ENCODE results near the gene WDR55. TPM values are rescaled to one million over a fixed set of nuclear protein-coding genes. Genes with fewer than 3 reads are reported as not detected.

WDR55 gene
- total and polyA plus RNA-seq, 2 of the 13 experiments (the other 11 are each of a cell fraction or from before 2014, with no cell fraction given), result 17.7 to 18.2 TPM

DNA sequence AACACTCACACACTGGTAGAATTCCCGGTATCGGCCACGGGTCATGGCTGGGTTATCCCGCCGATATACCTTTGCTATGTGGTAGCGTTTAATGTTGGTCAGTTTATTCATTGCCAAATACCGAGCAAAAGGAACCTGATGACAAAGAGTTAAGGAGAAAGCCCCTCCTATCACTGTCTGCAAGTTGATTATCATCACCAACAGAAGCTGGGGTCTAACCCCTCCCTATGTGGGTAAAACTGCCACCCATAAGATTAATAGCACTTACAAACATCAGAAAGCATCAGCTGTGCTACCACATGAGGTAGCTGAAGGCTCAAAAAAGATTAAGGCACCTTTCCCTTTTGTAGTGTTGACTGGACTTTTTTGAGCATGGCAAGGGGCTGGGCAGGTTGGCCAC, 14.3 kb downstream of the WDR55 start (continued):
- TF ChIP-seq POLR2AphosphoS5 (IDR thresholded peaks at IDR 0.05; ENCODE audit: low read depth, low read length) (no peak), KMT2B (CRISPR knock-in tag; IDR thresholded peaks at IDR 0.05) (no peak), KLF11 (CRISPR knock-in tag; IDR thresholded peaks at IDR 0.05) (no peak), ONECUT2 (CRISPR knock-in tag; IDR thresholded peaks at IDR 0.05) (no peak), ZNF891 (CRISPR knock-in tag; IDR thresholded peaks at IDR 0.05) (no peak)
- TF ChIP-seq, protein P1, sequence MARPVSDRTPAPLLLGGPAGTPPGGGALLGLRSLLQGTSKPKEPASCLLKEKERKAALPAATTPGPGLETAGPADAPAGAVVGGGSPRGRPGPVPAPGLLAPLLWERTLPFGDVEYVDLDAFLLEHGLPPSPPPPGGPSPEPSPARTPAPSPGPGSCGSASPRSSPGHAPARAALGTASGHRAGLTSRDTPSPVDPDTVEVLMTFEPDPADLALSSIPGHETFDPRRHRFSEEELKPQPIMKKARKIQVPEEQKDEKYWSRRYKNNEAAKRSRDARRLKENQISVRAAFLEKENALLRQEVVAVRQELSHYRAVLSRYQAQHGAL (CRISPR knock-in tag; IDR thresholded peaks at IDR 0.05; ENCODE audit: not compliant biosample characterization), result no peak

DNA sequence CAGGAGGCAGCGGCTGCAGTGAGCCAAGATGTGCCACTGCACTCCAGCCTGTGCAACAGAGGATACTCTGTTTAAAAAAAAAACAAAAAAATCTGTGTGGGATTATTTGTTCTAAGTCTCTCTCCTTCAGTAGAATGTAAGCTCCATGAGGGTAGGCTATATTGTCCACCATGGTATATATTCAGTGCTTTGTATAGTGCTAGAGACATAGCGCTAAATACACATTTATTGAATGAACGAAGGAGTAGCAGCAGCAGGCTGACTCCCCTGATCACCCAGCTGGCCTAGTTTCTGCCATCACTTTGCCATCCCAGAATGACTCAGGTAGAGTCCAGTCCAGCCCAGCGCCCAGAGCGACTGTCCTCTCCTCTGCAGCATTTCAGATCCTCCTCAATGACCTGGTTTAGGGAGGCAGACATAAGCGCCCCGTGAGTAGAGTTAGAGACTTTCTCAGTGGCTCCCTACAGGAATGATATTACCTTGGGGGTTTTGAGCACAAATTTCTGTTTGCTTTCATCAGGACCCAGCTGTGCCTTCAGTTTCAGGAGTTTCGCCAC, 25.8 kb downstream of the WDR55 start:
- no peak for DNase-seq (ENCODE audit: low spot score)
- in situ Hi-C loops (cut with HindIII; ENCODE audit: extremely low pct_ligation_motif_present, low pct_unique_long_range_greater_than_20kb), result no loop called here
- CTCF ChIA-PET (ENCODE audit: low intra/inter-chr PET ratio, low total read pairs), result no interaction called here
- TF ChIP-seq CENPX (CRISPR knock-in tag; IDR thresholded peaks at IDR 0.05) (no peak), MAZ (IDR thresholded peaks at IDR 0.05; ENCODE audit: borderline replicate concordance, low read depth, low read length) (no peak), MAZ (CRISPR knock-in tag; IDR thresholded peaks at IDR 0.05; ENCODE audit: low read depth) (0 out of 2 replicates have a peak, but pooled peaks have one; percentile 0), TGIF2 (CRISPR knock-in tag; IDR thresholded peaks at IDR 0.05) (no peak), ZNF749 (CRISPR knock-in tag; IDR thresholded peaks at IDR 0.05; ENCODE audit: borderline replicate concordance) (no peak), ZNF17 (CRISPR knock-in tag; IDR thresholded peaks at IDR 0.05) (no peak), ZNF780A (CRISPR knock-in tag; IDR thresholded peaks at IDR 0.05) (no peak), NFKBIZ (CRISPR knock-in tag; IDR thresholded peaks at IDR 0.05) (0 out of 2 replicates have a peak, but pooled peaks have one; percentile 4), ZNF333 (CRISPR knock-in tag; IDR thresholded peaks at IDR 0.05; ENCODE audit: borderline replicate concordance) (0 out of 2 replicates have a peak, but pooled peaks have one; percentile 5)
- TF ChIP-seq, protein P2, sequence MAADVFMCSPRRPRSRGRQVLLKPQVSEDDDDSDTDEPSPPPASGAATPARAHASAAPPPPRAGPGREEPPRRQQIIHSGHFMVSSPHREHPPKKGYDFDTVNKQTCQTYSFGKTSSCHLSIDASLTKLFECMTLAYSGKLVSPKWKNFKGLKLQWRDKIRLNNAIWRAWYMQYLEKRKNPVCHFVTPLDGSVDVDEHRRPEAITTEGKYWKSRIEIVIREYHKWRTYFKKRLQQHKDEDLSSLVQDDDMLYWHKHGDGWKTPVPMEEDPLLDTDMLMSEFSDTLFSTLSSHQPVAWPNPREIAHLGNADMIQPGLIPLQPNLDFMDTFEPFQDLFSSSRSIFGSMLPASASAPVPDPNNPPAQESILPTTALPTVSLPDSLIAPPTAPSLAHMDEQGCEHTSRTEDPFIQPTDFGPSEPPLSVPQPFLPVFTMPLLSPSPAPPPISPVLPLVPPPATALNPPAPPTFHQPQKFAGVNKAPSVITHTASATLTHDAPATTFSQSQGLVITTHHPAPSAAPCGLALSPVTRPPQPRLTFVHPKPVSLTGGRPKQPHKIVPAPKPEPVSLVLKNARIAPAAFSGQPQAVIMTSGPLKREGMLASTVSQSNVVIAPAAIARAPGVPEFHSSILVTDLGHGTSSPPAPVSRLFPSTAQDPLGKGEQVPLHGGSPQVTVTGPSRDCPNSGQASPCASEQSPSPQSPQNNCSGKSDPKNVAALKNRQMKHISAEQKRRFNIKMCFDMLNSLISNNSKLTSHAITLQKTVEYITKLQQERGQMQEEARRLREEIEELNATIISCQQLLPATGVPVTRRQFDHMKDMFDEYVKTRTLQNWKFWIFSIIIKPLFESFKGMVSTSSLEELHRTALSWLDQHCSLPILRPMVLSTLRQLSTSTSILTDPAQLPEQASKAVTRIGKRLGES (CRISPR knock-in tag; IDR thresholded peaks at IDR 0.05; ENCODE audit: borderline replicate concordance), result no peak
- TF ChIP-seq, protein P3, sequence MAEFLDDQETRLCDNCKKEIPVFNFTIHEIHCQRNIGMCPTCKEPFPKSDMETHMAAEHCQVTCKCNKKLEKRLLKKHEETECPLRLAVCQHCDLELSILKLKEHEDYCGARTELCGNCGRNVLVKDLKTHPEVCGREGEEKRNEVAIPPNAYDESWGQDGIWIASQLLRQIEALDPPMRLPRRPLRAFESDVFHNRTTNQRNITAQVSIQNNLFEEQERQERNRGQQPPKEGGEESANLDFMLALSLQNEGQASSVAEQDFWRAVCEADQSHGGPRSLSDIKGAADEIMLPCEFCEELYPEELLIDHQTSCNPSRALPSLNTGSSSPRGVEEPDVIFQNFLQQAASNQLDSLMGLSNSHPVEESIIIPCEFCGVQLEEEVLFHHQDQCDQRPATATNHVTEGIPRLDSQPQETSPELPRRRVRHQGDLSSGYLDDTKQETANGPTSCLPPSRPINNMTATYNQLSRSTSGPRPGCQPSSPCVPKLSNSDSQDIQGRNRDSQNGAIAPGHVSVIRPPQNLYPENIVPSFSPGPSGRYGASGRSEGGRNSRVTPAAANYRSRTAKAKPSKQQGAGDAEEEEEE (CRISPR knock-in tag; IDR thresholded peaks at IDR 0.05; ENCODE audit: borderline replicate concordance), result no peak
- TF ChIP-seq, protein P4, sequence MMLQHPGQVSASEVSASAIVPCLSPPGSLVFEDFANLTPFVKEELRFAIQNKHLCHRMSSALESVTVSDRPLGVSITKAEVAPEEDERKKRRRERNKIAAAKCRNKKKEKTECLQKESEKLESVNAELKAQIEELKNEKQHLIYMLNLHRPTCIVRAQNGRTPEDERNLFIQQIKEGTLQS (CRISPR knock-in tag; IDR thresholded peaks at IDR 0.05), result no peak

More for the DNA sequence above, 25.8 kb downstream of the WDR55 start:
- Histone ChIP-seq H3K27ac (ENCODE audit: extremely low read length, insufficient read depth, low read length) (peak overlapping the region; percentile 84), H3K36me3 (replicated peaks in 1 of 2; ENCODE audit: control insufficient read depth in 1 of 2, insufficient read depth in 2 of 2, low read length in 2 of 2) (peaks cover 6 to 26% of the 10 kb centered on the region in 2 experiments), H3K4me1 (ENCODE audit: insufficient read depth, low read length) (peaks cover 28% of the 10 kb centered on the region), H2AFZ (ENCODE audit: low read length) (peak overlapping the region; percentile 59), H3K4me2 (ENCODE audit: low read depth, low read length) (peak overlapping the region; percentile 89), H3K4me3 (replicated peaks in 1 of 3; ENCODE audit: insufficient read depth in 1 of 3, low read depth in 2 of 3, low read length in 3 of 3) (peak overlapping the region; percentile 82 to 98 (median 87)), H3K9me3 (ENCODE audit: low read length) (no peaks in the 10 kb centered on the region), H3K27me3 (ENCODE audit: control insufficient read depth in 1 of 2, insufficient read depth in 2 of 2, low read length in 2 of 2) (no peaks in the 10 kb centered on the region; a peak in 1 of 5 replicates), H3K79me2 (ENCODE audit: insufficient read depth, low read length) (peaks cover 34% of the 10 kb centered on the region), H3K9ac (ENCODE audit: insufficient read depth, low read depth, low read length) (peak overlapping the region; percentile 86), H4K20me1 (ENCODE audit: insufficient read depth, low read length) (no peaks in the 10 kb centered on the region)
- TSS peak; percentile 74 for BruUV-seq (replicated peaks)
- intact Hi-C loops (cut with micrococcal nuclease; ENCODE audit: unreplicated experiment), result loop anchor here (2.0 kb wide), 3 partner anchors 28 to 52 kb away; partner anchors contain the start of genes IK, NDUFA2 and TMCO6
- ATAC-seq, result peak; percentile 52
- POLR2A ChIA-PET, result interaction anchor here (0.8 to 2.2 kb wide), 22 partner anchors 9 to 289 kb away, joined by 3 to 44 read pairs (median 8); partner anchors contain the start of genes ANKHD1, EIF4EBP3, IK and NDUFA2
- WGBS (ENCODE audit: low lambda C conversion rate), result 35% methylated on average over 8 of the region's 8 CpGs
- no peak for FAIRE-seq

All from HepG2 (cell line).